Nephron (organoid): Measurements from ENCODE around the gene CCNL2.

Source experiments
- H3K27ac Mint-ChIP-seq, 3 experiments: 2 replicates each; pipeline ENCODE4 v1.8.0; 2020; ENCODE audit warnings: mixed read lengths in 3 of 3, mild to moderate bottlenecking in 2 of 3, moderate library complexity in 1 of 3
- H3K27me3 Mint-ChIP-seq: 2 replicates; pipeline ENCODE4 v1.8.0; 2021; ENCODE audit warnings: low read depth, mild to moderate bottlenecking, moderate library complexity, mixed read lengths
- H3K36me3 Mint-ChIP-seq: 2 replicates; pipeline ENCODE4 v1.8.0; 2020; ENCODE audit warnings: low read depth, mixed read lengths
- H3K4me1 Mint-ChIP-seq: 2 replicates; pipeline ENCODE4 v1.8.0; 2020; ENCODE audit warnings: mixed read lengths
- H3K4me3 Mint-ChIP-seq, 3 experiments: 2 replicates each; pipeline ENCODE4 v1.8.0; 2020; ENCODE audit warnings: mild to moderate bottlenecking in 3 of 3, mixed read lengths in 3 of 3, moderate library complexity in 2 of 3
- H3K9me3 Mint-ChIP-seq: 2 replicates; pipeline ENCODE4 v1.8.0; 2020; ENCODE audit warnings: mixed read lengths
- TF ChIP-seq, protein P1 (sequence below), 3 experiments: fragments of 200-600 bp; sonication (generic); IDR thresholded peaks; one replicate each; pipeline ENCODE4 v1.5.0; 2021; ENCODE audit warnings: antibody characterized with exemption in 3 of 3; ENCODE audit not compliant: unreplicated experiment in 3 of 3

The CCNL2 gene

DNA sequence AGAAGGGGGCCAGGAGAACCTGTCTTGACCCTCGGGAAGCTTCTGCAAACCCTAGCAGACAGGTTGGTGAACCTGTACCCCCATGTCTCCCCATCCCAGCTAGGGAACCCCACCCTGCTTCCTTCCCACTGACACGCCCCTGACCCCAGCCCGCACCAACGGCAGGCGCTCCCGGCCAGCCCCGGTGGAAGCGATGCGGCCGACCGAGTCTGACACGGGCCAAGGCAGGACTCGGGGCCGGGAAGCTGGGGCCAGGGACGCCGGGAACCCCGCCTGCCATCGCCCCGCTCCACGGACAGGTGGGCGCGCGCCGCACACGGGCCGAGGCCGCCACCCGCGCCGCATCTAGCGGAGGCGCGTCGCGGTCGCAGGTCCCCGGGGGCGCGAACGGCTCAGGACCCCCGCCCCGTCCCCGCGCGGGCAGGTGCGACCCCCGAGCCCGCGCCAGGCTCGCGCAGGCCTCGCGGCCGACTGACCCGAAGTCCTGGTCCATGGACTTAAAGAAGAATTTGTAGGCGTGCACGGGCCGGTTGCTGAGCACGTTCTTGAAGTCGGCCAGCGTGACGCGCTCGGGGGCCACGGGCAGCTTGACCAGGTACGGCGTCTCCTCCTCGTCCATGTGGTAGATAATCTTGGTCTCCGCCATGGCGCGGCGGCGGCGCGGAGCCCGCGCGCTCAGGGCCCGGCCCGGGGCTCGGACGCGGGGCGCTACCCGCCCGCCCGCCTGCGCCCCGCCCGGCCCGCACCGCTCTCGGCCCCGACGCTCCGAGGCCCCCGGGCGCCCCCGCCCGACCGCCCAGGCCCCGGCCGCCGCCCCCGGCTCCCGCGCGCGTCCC, 50.5 kb downstream of the CCNL2 start:
- peaks cover 11% of the 10 kb centered on the region for H3K27me3 Mint-ChIP-seq
- TF ChIP-seq, protein P1, sequence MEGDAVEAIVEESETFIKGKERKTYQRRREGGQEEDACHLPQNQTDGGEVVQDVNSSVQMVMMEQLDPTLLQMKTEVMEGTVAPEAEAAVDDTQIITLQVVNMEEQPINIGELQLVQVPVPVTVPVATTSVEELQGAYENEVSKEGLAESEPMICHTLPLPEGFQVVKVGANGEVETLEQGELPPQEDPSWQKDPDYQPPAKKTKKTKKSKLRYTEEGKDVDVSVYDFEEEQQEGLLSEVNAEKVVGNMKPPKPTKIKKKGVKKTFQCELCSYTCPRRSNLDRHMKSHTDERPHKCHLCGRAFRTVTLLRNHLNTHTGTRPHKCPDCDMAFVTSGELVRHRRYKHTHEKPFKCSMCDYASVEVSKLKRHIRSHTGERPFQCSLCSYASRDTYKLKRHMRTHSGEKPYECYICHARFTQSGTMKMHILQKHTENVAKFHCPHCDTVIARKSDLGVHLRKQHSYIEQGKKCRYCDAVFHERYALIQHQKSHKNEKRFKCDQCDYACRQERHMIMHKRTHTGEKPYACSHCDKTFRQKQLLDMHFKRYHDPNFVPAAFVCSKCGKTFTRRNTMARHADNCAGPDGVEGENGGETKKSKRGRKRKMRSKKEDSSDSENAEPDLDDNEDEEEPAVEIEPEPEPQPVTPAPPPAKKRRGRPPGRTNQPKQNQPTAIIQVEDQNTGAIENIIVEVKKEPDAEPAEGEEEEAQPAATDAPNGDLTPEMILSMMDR (IDR thresholded peaks at IDR 0.05; ENCODE audit: unreplicated experiment in 3 of 3), result no peak
- peak overlapping the region; percentile 83 to 86 (median 85) for H3K4me3 Mint-ChIP-seq
- H3K4me1 Mint-ChIP-seq, result peaks cover 18% of the 10 kb centered on the region
- H3K36me3 Mint-ChIP-seq, result peaks cover 8% of the 10 kb centered on the region
- H3K9me3 Mint-ChIP-seq, result no peaks in the 10 kb centered on the region
- H3K27ac Mint-ChIP-seq, result peak overlapping the region in 1 of 3 experiments; percentile 76

DNA sequence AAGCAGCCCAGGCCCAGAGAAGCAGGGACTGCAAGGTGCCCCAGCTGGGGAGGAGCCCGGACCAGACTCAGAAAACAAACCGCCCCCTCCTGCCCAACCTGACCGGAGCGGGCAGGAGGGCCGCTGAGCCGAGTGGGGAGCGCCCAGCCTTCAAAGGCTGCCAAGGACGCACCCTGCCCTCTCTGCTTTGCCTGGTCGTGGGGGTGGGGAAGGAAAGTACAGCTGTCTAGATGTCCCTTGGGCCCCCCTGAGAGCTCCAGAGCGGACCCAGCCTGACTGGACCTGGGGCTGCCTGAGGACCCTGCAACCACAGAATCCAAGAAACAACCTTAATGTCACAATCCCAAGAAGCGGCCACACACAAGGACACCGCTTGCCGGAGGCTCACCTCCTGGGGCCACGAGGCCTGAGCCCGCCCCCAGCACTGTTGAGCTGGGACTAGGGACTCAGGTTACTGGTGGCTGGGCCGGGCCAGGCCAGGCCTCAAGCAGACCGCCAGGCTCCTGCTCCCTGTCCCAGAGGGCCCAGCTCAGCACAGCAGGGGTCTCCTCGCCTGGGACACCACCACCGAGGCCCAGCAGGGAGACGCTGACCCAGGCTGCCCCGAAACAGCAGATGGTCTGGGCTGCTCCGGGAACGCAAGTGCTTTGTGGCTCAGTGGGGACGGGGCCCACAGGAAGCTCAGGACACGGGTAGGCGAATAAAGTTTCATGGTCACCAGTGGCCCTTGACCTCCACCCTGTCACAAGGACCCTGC, 51.3 kb downstream of the CCNL2 start:
- no peaks in the 10 kb centered on the region for H3K9me3 Mint-ChIP-seq
- peak overlapping the region; percentile 82 to 85 (median 83) for H3K4me3 Mint-ChIP-seq
- peaks cover 9% of the 10 kb centered on the region for H3K27me3 Mint-ChIP-seq
- TF ChIP-seq, protein P1 (IDR thresholded peaks at IDR 0.05; ENCODE audit: unreplicated experiment in 3 of 3), result no peak
- H3K27ac Mint-ChIP-seq, result peak overlapping the region; percentile 44 to 76 (median 55)
- H3K4me1 Mint-ChIP-seq, result peaks cover 17% of the 10 kb centered on the region
- H3K36me3 Mint-ChIP-seq, result peaks cover 7% of the 10 kb centered on the region

DNA sequence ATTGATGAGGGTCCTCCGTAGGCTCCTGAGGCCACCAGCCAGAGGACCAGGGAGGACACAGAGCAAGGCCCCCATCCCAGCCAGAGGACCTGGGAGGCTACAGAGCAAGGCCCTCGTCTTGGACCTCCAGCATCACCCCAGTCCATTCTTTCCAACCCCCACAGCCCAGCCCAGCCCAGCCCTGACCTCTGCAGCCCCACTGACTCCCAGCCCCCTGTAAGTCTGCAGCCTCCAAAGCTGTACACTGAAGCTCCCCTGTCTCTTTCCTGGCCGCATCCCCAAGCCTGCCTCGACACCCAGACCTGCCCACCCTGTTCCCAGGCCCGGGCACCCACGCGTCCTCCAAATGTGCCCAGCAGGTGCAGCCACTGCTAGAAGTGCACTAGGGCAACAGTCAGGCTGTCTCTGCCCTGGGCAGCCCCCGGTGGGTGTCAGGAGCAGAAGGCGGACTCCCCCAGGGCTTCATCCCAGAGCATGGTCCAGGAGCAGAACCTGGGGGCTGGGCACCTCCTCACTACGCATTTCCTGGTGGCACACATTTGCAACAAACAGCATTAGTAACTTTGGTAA, 52.0 kb downstream of the CCNL2 start:
- Mint-ChIP-seq H3K27me3 (peaks cover 2% of the 10 kb centered on the region), H3K9me3 (no peaks in the 10 kb centered on the region), H3K4me1 (peaks cover 10% of the 10 kb centered on the region), H3K4me3 (peak overlapping the region; percentile 82 to 85 (median 83)), H3K27ac (peak overlapping the region; percentile 44 to 76 (median 55)), H3K36me3 (peaks cover under 1% of the 10 kb centered on the region)
- TF ChIP-seq, protein P1 (IDR thresholded peaks at IDR 0.05; ENCODE audit: unreplicated experiment in 3 of 3), result no peak

DNA sequence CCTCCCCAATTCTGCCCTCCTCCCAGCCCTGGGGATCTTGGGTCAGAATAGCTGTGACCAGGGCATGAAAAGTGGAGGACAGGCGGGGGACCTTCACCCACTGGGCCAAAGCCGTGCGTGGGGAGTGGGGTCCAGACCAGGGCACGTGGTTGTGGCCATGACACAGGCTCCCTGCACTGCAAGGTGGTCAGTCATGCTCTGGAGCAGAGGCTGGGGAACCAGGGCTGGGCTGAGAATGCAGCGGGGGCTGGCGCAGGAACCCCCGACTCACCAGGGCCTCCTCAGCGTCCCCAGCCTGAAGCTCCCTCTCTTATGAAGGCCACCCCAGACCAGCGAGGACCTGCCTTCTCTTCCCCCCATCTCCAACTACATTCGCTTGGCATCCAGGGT, 52.6 kb downstream of the CCNL2 start:
- Mint-ChIP-seq H3K27me3 (no peaks in the 10 kb centered on the region), H3K9me3 (no peaks in the 10 kb centered on the region), H3K36me3 (no peaks in the 10 kb centered on the region), H3K4me3 (peak overlapping the region; percentile 82 to 85 (median 83)), H3K27ac (peak overlapping the region in 2 of 3 experiments; percentile 44 to 76), H3K4me1 (peaks cover 7% of the 10 kb centered on the region)
- TF ChIP-seq, protein P1 (IDR thresholded peaks at IDR 0.05; ENCODE audit: unreplicated experiment in 3 of 3), result no peak

GRCh38 chr1:1345860-1346500, 53.2 kb downstream of the CCNL2 start:
- Mint-ChIP-seq H3K27ac (no peak overlapping the region), H3K36me3 (peaks cover 5% of the 10 kb centered on the region), H3K9me3 (no peaks in the 10 kb centered on the region), H3K4me1 (peaks cover 7% of the 10 kb centered on the region), H3K4me3 (peak overlapping the region in 1 of 3 experiments; percentile 30), H3K27me3 (no peaks in the 10 kb centered on the region)
- TF ChIP-seq, protein P1 (IDR thresholded peaks at IDR 0.05; ENCODE audit: unreplicated experiment in 3 of 3), result no peak
